Measurements from ENCODE around the gene AVPR2.

AVPR2 gene

GRCh38 chrX:153925739-153926551 is 21.5 kb downstream of the AVPR2 start, which contains the start of gene ARHGAP4:
Gene ARHGAP4 (minus strand): TSS chrX:153926264. CDS start chrX:153926202, 62 bp downstream.
- Histone ChIP-seq H3K27ac (ENCODE audit: extremely low read depth, low read depth, low read length) (no peak within 1 kb of the TSS; the same call in 1 of the 2 replicates), H3K9me3 (ENCODE audit: control insufficient read depth, insufficient read depth, low read depth, low read length) (no peaks in the 10 kb centered on the region), H3K4me3 (ENCODE audit: low read depth, low read length) (no peak within 1 kb of the TSS), H3K36me3 (ENCODE audit: control insufficient read depth in 2 of 2, insufficient read depth in 1 of 2, low read length in 2 of 2) (peaks cover 0 to 20% of the 10 kb centered on the region in 2 experiments; a peak in 2 of 3 replicates), H3K4me1 (ENCODE audit: control insufficient read depth, insufficient read depth, low read length) (peaks cover 10% of the 10 kb centered on the region)
- no peak for TF ChIP-seq ZNF391 (tag by site-specific recombination; IDR thresholded peaks at IDR 0.05; ENCODE audit: borderline replicate concordance, low read depth)
- no peak for TF ChIP-seq ZNF354C (tag by site-specific recombination; IDR thresholded peaks at IDR 0.05; ENCODE audit: borderline replicate concordance, low read depth)
- no peak for TF ChIP-seq KLF9 (tag by site-specific recombination; IDR thresholded peaks at IDR 0.05; ENCODE audit: low read depth)
- TF ChIP-seq, protein P1, sequence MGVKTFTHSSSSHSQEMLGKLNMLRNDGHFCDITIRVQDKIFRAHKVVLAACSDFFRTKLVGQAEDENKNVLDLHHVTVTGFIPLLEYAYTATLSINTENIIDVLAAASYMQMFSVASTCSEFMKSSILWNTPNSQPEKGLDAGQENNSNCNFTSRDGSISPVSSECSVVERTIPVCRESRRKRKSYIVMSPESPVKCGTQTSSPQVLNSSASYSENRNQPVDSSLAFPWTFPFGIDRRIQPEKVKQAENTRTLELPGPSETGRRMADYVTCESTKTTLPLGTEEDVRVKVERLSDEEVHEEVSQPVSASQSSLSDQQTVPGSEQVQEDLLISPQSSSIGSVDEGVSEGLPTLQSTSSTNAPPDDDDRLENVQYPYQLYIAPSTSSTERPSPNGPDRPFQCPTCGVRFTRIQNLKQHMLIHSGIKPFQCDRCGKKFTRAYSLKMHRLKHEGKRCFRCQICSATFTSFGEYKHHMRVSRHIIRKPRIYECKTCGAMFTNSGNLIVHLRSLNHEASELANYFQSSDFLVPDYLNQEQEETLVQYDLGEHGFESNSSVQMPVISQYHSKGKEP (tag by site-specific recombination; IDR thresholded peaks at IDR 0.05) = no peak
- TF ChIP-seq ZNF792 (tag by site-specific recombination; IDR thresholded peaks at IDR 0.05) = no peak
- no peak for TF ChIP-seq TCF7L2 (IDR thresholded peaks at IDR 0.05; ENCODE audit: borderline replicate concordance, low read depth, low read length)
- no peak for TF ChIP-seq ZNF521 (tag by site-specific recombination; IDR thresholded peaks at IDR 0.05)
- TF ChIP-seq ZNF623 (tag by site-specific recombination; IDR thresholded peaks at IDR 0.05) = no peak
- TF ChIP-seq, protein P2, sequence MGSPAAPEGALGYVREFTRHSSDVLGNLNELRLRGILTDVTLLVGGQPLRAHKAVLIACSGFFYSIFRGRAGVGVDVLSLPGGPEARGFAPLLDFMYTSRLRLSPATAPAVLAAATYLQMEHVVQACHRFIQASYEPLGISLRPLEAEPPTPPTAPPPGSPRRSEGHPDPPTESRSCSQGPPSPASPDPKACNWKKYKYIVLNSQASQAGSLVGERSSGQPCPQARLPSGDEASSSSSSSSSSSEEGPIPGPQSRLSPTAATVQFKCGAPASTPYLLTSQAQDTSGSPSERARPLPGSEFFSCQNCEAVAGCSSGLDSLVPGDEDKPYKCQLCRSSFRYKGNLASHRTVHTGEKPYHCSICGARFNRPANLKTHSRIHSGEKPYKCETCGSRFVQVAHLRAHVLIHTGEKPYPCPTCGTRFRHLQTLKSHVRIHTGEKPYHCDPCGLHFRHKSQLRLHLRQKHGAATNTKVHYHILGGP (tag by site-specific recombination; IDR thresholded peaks at IDR 0.05) = no peak
- no peak for TF ChIP-seq ZNF311 (tag by site-specific recombination; IDR thresholded peaks at IDR 0.05; ENCODE audit: borderline replicate concordance)
- TF ChIP-seq ZFP3 (tag by site-specific recombination; IDR thresholded peaks at IDR 0.05; ENCODE audit: low read depth) = no peak
- POLR2A ChIA-PET = interaction anchor here (0.5 to 4.2 kb wide), 10 partner anchors 8 to 132 kb away, joined by 4 to 67 read pairs (median 6); partner anchors contain the start of genes HCFC1, IDH3G, NAA10 and SSR4
- CTCF ChIA-PET = interaction anchor here (1.1 to 14.7 kb wide), 6 partner anchors 8 to 258 kb away, joined by 3 to 267 read pairs (median 46); partner anchors contain the start of gene RENBP

DNA sequence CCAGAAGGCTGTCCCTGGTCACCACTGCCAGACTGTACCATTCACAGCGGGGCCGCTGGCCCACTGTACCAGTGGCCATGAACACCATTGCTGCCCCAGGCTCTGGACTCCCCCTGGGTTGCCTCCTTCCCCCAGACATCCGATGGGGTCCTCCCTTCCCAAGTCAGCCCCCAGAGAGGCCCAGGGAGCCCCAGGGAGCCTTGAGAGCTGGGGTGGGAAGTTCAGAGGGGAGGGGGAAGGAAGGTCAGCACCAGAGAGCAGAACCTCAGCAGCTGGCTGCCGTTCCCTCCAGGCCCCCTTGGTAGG is 22.0 kb downstream of the AVPR2 start:
- peaks cover 3 to 26% of the 10 kb centered on the region in 2 experiments for H3K36me3 ChIP-seq (ENCODE audit: control insufficient read depth in 2 of 2, insufficient read depth in 1 of 2, low read length in 2 of 2)
- TF ChIP-seq PRDM10 (tag by site-specific recombination; IDR thresholded peaks at IDR 0.05) (peak; percentile 54), SETDB1 (IDR thresholded peaks at IDR 0.05; ENCODE audit: insufficient read length, low read length) (no peak), OVOL3 (tag by site-specific recombination; IDR thresholded peaks at IDR 0.05) (no peak), ZNF677 (tag by site-specific recombination; IDR thresholded peaks at IDR 0.05) (no peak), ZNF23 (tag by site-specific recombination; IDR thresholded peaks at IDR 0.05; ENCODE audit: borderline replicate concordance) (no peak)
- TF ChIP-seq, protein P3, sequence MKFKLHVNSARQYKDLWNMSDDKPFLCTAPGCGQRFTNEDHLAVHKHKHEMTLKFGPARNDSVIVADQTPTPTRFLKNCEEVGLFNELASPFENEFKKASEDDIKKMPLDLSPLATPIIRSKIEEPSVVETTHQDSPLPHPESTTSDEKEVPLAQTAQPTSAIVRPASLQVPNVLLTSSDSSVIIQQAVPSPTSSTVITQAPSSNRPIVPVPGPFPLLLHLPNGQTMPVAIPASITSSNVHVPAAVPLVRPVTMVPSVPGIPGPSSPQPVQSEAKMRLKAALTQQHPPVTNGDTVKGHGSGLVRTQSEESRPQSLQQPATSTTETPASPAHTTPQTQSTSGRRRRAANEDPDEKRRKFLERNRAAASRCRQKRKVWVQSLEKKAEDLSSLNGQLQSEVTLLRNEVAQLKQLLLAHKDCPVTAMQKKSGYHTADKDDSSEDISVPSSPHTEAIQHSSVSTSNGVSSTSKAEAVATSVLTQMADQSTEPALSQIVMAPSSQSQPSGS (tag by site-specific recombination; IDR thresholded peaks at IDR 0.05; ENCODE audit: low read depth) = no peak
- H3K27ac ChIP-seq (ENCODE audit: extremely low read depth, low read depth, low read length) = no peak overlapping the region
- H3K4me1 ChIP-seq (ENCODE audit: control insufficient read depth, insufficient read depth, low read length) = peaks cover 10% of the 10 kb centered on the region
- CTCF ChIA-PET = interaction anchor here (0.9 to 14.7 kb wide), 3 partner anchors 15 to 259 kb away, joined by 3 to 267 read pairs (median 4); partner anchors contain the start of gene RENBP
- no peaks in the 10 kb centered on the region for H3K9me3 ChIP-seq (ENCODE audit: control insufficient read depth, insufficient read depth, low read depth, low read length)
- POLR2A ChIA-PET = interaction anchor here (0.6 to 4.2 kb wide), 5 partner anchors 13 to 124 kb away, joined by 5 to 67 read pairs (median 29); partner anchors contain the start of genes HCFC1, RENBP and TMEM187
- no peak overlapping the region for H3K4me3 ChIP-seq (ENCODE audit: low read depth, low read length)
